ENCODE data around the gene NCAN.
A peak's percentile ranks its signal among the peaks of the same experiment; 100 is the strongest.
"Not testable (repeated sequence)": the region's sequence is repeated elsewhere in the genome, so short reads cannot be mapped to it uniquely, and the experiment has no call there.

The NCAN gene

GRCh38 chr19:19211499-19212420, at the start of gene NCAN:
Gene NCAN (plus strand): TSS chr19:19211958. CDS start chr19:19216954, 4,996 bp downstream.
- H3K9me3 ChIP-seq (ENCODE audit: control insufficient read depth, insufficient read depth, low read length): no peaks in the 10 kb centered on the region
- H3K27me3 ChIP-seq (ENCODE audit: control insufficient read depth, insufficient read depth, low read length): peaks cover 73% of the 10 kb centered on the region
- H3K27ac ChIP-seq (ENCODE audit: low read depth, low read length): no peak within 1 kb of the TSS
- H3K9ac ChIP-seq (ENCODE audit: low read depth, low read length): no peak within 1 kb of the TSS
- no peaks in the 10 kb centered on the region for H3K36me3 ChIP-seq (ENCODE audit: control insufficient read depth, insufficient read depth, low read length)
- peak within 1 kb of the TSS; percentile 70 for H3K4me3 ChIP-seq (ENCODE audit: low read depth, low read length)
- H3K4me1 ChIP-seq (ENCODE audit: control insufficient read depth, insufficient read depth, low read length): peaks cover 8% of the 10 kb centered on the region; the same call in 1 of the 2 replicates

- H3K9me3 ChIP-seq (ENCODE audit: control insufficient read depth, insufficient read depth, low read length): no peaks in the 10 kb centered on the region
- peaks cover 4% of the 10 kb centered on the region; the same call in 1 of the 2 replicates for H3K4me1 ChIP-seq (ENCODE audit: control insufficient read depth, insufficient read depth, low read length)
- no peak overlapping the region for H3K4me3 ChIP-seq (ENCODE audit: low read depth, low read length)
- peaks cover 2% of the 10 kb centered on the region for H3K27me3 ChIP-seq (ENCODE audit: control insufficient read depth, insufficient read depth, low read length)
- no peaks in the 10 kb centered on the region for H3K36me3 ChIP-seq (ENCODE audit: control insufficient read depth, insufficient read depth, low read length)
- no peak overlapping the region for H3K27ac ChIP-seq (ENCODE audit: low read depth, low read length)
- H3K9ac ChIP-seq (ENCODE audit: low read depth, low read length): no peak overlapping the region
Measured at GRCh38 chr19:19162495-19162894, 49.3 kb upstream of the NCAN start.

- Histone ChIP-seq H3K4me3 (ENCODE audit: low read depth, low read length) (no peak overlapping the region), H3K27ac (ENCODE audit: low read depth, low read length) (no peak overlapping the region), H3K27me3 (ENCODE audit: control insufficient read depth, insufficient read depth, low read length) (peaks cover 22% of the 10 kb centered on the region), H3K9me3 (ENCODE audit: control insufficient read depth, insufficient read depth, low read length) (no peaks in the 10 kb centered on the region), H3K36me3 (ENCODE audit: control insufficient read depth, insufficient read depth, low read length) (no peaks in the 10 kb centered on the region), H3K4me1 (ENCODE audit: control insufficient read depth, insufficient read depth, low read length) (peaks cover 5% of the 10 kb centered on the region; the same call in 1 of the 2 replicates), H3K9ac (ENCODE audit: low read depth, low read length) (no peak overlapping the region)
Measured at GRCh38 chr19:19165396-19165795, 46.4 kb upstream of the NCAN start.

GRCh38 chr19:19167612-19168011, 44.1 kb upstream of the NCAN start:
- Histone ChIP-seq H3K9me3 (ENCODE audit: control insufficient read depth, insufficient read depth, low read length) (no peaks in the 10 kb centered on the region), H3K27ac (ENCODE audit: low read depth, low read length) (no peak overlapping the region), H3K27me3 (ENCODE audit: control insufficient read depth, insufficient read depth, low read length) (peaks cover 27% of the 10 kb centered on the region), H3K9ac (ENCODE audit: low read depth, low read length) (no peak overlapping the region), H3K4me3 (ENCODE audit: low read depth, low read length) (no peak overlapping the region), H3K36me3 (ENCODE audit: control insufficient read depth, insufficient read depth, low read length) (no peaks in the 10 kb centered on the region), H3K4me1 (ENCODE audit: control insufficient read depth, insufficient read depth, low read length) (peaks cover 12% of the 10 kb centered on the region)

- H3K9me3 ChIP-seq (ENCODE audit: control insufficient read depth, insufficient read depth, low read length): no peaks in the 10 kb centered on the region
- H3K9ac ChIP-seq (ENCODE audit: low read depth, low read length): no peak overlapping the region
- H3K27ac ChIP-seq (ENCODE audit: low read depth, low read length): no peak overlapping the region
- H3K4me3 ChIP-seq (ENCODE audit: low read depth, low read length): peak overlapping the region; percentile 45
- H3K4me1 ChIP-seq (ENCODE audit: control insufficient read depth, insufficient read depth, low read length): peaks cover 12% of the 10 kb centered on the region
- no peaks in the 10 kb centered on the region for H3K36me3 ChIP-seq (ENCODE audit: control insufficient read depth, insufficient read depth, low read length)
- peaks cover 31% of the 10 kb centered on the region for H3K27me3 ChIP-seq (ENCODE audit: control insufficient read depth, insufficient read depth, low read length)
Measured at GRCh38 chr19:19169236-19170052, 42.3 kb upstream of the NCAN start.

GRCh38 chr19:19170053-19170872, 41.5 kb upstream of the NCAN start, which contains the start of gene MEF2B:
Gene MEF2B (minus strand): TSS chr19:19170263. CDS start chr19:19150735, 19,528 bp downstream.
- Histone ChIP-seq H3K27me3 (ENCODE audit: control insufficient read depth, insufficient read depth, low read length) (peaks cover 31% of the 10 kb centered on the region), H3K36me3 (ENCODE audit: control insufficient read depth, insufficient read depth, low read length) (no peaks in the 10 kb centered on the region), H3K9me3 (ENCODE audit: control insufficient read depth, insufficient read depth, low read length) (no peaks in the 10 kb centered on the region), H3K4me3 (ENCODE audit: low read depth, low read length) (peak within 1 kb of the TSS; percentile 48), H3K27ac (ENCODE audit: low read depth, low read length) (no peak within 1 kb of the TSS), H3K4me1 (ENCODE audit: control insufficient read depth, insufficient read depth, low read length) (peaks cover 12% of the 10 kb centered on the region), H3K9ac (ENCODE audit: low read depth, low read length) (no peak within 1 kb of the TSS)

- Histone ChIP-seq H3K4me1 (ENCODE audit: control insufficient read depth, insufficient read depth, low read length) (peaks cover 12% of the 10 kb centered on the region), H3K9ac (ENCODE audit: low read depth, low read length) (no peak overlapping the region), H3K9me3 (ENCODE audit: control insufficient read depth, insufficient read depth, low read length) (no peaks in the 10 kb centered on the region), H3K27ac (ENCODE audit: low read depth, low read length) (no peak overlapping the region), H3K4me3 (ENCODE audit: low read depth, low read length) (no peak overlapping the region), H3K36me3 (ENCODE audit: control insufficient read depth, insufficient read depth, low read length) (no peaks in the 10 kb centered on the region), H3K27me3 (ENCODE audit: control insufficient read depth, insufficient read depth, low read length) (peaks cover 31% of the 10 kb centered on the region)
Measured at GRCh38 chr19:19170873-19171672, 40.7 kb upstream of the NCAN start.

- peaks cover 12% of the 10 kb centered on the region for H3K4me1 ChIP-seq (ENCODE audit: control insufficient read depth, insufficient read depth, low read length)
- H3K9me3 ChIP-seq (ENCODE audit: control insufficient read depth, insufficient read depth, low read length): no peaks in the 10 kb centered on the region
- no peak overlapping the region for H3K4me3 ChIP-seq (ENCODE audit: low read depth, low read length)
- H3K36me3 ChIP-seq (ENCODE audit: control insufficient read depth, insufficient read depth, low read length): no peaks in the 10 kb centered on the region
- H3K27me3 ChIP-seq (ENCODE audit: control insufficient read depth, insufficient read depth, low read length): peaks cover 31% of the 10 kb centered on the region
- H3K27ac ChIP-seq (ENCODE audit: low read depth, low read length): no peak overlapping the region
- H3K9ac ChIP-seq (ENCODE audit: low read depth, low read length): no peak overlapping the region
Measured at GRCh38 chr19:19171821-19172532, 39.8 kb upstream of the NCAN start.

GRCh38 chr19:19173243-19173642, 38.5 kb upstream of the NCAN start:
- not testable (repeated sequence) for H3K9me3 ChIP-seq (ENCODE audit: control insufficient read depth, insufficient read depth, low read length); H3K9ac ChIP-seq (ENCODE audit: low read depth, low read length); H3K36me3 ChIP-seq (ENCODE audit: control insufficient read depth, insufficient read depth, low read length); H3K4me3 ChIP-seq (ENCODE audit: low read depth, low read length); H3K27ac ChIP-seq (ENCODE audit: low read depth, low read length)
- Histone ChIP-seq H3K27me3 (ENCODE audit: control insufficient read depth, insufficient read depth, low read length) (peaks cover 25% of the 10 kb centered on the region), H3K4me1 (ENCODE audit: control insufficient read depth, insufficient read depth, low read length) (peaks cover 12% of the 10 kb centered on the region)

Measured in HUES48 (cell line).